Ramos (cell line): ENCODE data around the gene TMC4.
"Not testable (repeated sequence)": the region's sequence is repeated elsewhere in the genome, so short reads cannot be mapped to it uniquely, and the experiment has no call there.

ENCODE experiments used
- in situ Hi-C: fragments of 300-500 bp; cut with MboI; formaldehyde crosslinking; loops from one replicate; pipeline ENCODE4 v1.14.3; 2022; ENCODE audit warnings: low sequenced_read_pairs; ENCODE audit not compliant: unreplicated experiment

TMC4 gene, protein sequence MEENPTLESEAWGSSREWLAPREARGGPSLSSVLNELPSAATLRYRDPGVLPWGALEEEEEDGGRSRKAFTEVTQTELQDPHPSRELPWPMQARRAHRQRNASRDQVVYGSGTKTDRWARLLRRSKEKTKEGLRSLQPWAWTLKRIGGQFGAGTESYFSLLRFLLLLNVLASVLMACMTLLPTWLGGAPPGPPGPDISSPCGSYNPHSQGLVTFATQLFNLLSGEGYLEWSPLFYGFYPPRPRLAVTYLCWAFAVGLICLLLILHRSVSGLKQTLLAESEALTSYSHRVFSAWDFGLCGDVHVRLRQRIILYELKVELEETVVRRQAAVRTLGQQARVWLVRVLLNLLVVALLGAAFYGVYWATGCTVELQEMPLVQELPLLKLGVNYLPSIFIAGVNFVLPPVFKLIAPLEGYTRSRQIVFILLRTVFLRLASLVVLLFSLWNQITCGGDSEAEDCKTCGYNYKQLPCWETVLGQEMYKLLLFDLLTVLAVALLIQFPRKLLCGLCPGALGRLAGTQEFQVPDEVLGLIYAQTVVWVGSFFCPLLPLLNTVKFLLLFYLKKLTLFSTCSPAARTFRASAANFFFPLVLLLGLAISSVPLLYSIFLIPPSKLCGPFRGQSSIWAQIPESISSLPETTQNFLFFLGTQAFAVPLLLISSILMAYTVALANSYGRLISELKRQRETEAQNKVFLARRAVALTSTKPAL

DNA sequence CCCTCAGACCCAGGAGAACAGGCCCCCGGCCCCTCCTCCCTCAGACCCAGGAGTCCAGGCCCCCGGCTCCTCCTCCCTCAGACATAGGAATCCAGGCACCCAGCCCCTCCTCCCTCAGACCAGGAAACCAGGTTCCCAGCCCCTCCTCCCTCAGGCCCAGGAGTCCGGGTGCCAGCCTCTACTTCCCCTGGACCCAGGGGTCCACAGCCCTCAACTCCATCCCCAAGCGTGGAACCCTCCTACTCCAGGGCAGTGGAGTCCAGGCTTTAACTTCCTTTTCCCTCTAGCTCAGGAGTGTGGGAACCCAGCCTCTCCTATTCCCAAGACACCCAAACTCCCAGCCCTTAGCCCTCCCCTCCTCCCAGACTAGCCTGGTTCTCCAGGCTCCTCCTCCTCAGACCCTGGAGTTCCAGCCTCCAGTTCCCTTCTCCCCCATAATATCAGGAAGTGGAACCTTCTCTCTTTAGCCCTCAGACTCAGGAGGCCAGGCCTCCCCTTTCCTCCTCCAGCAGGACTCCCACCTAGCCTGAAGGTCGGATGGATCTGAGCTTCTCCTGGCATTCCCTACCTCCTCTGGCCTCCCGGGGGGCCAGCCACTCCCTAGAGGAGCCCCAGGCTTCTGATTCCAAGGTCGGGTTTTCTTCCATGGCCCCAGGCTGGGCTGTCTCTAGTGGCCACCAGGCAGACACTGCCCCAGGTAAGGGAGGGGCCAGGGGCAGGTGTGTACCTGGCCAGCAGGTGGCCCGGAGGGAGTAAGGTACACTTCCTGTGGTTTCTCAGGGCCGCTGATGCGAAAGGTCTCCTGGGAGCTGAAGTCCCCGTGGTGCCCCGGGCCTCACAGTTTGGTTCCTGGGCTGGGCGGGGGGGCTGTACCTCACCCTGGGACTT lies at the start of gene TMC4:
Gene TMC4, minus strand, starts transcription at position 690 of the 888 bp plus-strand sequence. Its CDS starts 43 bp downstream, at position 647.
- in situ Hi-C loops, result no loop called here

DNA sequence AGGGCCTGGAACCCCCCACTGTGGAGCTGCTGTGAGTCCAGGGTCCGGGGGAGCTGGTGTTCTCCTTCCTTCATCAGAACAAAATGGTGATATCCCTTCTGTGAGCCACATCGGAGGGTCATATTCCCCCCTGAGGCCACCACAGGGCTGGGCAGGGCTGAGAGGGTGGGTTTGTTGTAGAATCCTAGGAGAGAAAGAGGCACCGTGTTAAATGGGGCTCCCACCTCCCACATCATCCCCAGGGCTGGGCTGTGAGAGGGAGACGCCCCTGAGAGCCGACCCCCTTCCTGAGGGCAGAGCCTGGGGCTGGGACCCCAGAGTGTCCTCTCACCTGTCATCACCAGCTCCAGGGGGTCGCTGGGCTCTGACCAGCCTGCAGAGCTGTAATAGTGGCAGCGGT lies 49.0 kb upstream of the TMC4 start:
- in situ Hi-C loops, result not testable (repeated sequence)

DNA sequence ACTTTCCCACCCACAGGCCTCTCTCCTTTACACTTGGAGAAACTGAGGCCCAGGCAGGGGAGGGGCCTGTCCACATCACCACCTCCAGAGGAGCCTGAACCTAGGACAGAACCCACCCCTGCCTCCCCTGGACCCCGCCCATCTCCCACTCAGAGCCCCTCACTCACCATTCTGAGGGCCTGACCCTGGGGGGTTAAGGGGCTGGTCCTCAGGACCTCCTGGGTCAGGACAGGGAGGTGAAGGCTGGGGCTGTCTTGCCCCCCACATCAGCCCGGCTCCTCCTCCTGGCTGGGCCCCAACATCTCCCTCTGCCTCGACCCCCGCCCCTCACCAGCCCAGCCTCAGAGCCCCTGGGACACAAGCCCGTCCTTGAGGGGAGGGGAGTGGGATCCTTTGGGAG lies 46.7 kb upstream of the TMC4 start:
- in situ Hi-C loops, result not testable (repeated sequence)

DNA sequence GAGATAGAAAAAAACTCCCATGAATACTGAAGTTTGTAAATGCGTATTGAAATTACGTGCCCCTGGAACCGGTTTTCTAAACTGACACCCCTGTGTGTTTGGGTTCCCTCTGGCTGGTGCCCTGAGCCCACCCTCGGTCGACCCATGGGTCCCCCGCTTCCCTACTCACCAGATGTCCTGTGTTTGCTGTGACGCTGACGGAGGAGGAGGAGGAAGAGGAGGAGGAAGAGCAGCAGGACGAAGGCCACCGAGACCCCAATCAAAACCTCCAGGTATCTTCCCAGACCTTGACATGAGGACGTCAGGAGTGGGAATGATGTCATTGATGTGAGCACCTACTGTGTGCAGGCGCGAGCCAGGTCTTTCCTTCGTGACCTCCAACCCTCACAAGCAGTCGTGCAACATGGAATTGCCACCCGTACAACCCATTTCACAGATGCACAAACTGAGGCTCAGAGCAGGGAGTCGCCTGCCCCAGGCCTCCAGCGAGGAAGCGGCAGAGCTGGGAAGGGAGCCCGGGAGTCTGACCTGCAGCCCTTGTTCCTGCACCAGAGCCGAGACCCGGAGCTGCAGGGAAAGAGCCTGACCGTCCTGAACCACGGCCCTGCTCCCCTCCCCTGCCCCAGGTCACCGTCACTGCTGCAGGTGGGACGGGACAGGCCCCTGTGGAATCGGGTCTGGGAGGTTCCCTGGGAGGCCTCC lies 46.2 kb upstream of the TMC4 start:
- in situ Hi-C loops, result no loop called here

DNA sequence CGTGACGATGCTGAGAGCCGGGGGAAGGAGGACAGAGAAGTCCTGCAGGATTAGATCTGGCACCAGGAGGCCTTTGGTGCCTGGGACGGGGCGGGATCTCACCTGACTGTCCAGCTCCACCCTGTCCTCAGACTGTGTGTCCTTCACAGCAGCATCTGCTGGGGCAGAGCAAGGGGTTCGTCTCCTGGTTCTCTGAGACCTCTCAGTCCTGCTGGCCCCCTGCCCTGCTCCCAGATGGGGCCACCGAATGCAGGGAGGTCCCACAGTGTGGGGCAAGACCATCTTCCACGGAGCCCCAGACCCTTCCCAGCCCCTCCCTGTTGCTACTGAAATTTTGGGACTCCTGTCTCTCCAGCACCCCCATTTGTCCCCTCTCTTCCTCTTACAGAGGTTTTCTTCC lies 45.3 kb upstream of the TMC4 start:
- in situ Hi-C loops, result no loop called here

DNA sequence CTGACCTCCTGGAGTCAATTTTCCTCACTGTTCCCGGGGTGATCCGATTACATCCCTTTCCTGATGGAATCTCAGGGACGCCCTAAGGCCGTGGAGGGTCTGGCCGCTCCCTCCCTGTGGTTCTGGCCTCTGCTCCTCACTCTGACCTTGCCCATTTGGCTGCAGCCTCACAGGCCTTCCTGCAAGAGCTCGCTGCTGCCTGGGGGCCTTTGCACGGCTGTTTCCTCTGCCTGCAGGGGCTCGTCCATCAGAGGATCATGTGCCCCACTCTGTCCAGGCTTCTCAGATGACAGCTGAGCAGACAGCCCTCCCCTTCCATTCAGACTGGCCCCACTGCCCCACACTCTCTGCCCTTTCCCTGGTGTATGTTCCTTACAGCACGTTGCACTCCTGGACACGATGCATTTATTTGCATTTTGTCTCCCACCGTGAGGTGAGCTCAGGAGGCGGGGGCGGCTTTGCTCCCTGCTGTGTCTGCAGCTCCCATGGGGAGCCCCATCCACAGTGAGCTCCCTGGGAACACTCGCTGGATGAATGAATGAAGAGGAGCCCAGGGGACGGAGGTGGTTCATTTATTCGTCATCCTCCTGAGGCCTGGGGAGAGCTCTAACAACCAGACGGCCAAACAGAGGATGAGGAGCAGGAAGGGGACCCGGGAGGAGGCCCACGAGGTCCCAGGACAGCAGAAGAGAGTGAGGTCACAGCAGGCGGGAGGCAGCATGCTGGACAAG lies 44.7 kb upstream of the TMC4 start:
- in situ Hi-C loops, result not testable (repeated sequence)

DNA sequence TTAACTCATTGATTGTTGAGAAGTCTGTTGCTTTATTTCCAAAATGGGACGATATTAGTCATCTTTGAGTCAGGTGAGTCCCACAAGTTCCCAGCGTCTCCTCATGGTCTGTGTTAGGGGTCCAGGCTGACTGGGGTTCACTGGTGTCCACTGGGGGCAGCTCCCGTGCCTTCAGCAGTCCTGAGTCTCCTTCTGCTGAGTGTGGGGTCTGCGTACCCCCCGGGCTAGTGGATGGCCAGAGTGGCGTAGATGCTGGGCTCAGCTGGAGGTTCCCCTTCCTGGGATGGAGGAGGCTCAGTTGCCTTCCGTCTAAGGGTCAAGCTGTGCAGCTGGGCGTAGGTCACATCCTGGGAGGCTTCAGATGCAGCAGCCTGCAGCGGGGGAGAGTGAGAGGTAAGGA lies 43.9 kb upstream of the TMC4 start:
- in situ Hi-C loops, result no loop called here

DNA sequence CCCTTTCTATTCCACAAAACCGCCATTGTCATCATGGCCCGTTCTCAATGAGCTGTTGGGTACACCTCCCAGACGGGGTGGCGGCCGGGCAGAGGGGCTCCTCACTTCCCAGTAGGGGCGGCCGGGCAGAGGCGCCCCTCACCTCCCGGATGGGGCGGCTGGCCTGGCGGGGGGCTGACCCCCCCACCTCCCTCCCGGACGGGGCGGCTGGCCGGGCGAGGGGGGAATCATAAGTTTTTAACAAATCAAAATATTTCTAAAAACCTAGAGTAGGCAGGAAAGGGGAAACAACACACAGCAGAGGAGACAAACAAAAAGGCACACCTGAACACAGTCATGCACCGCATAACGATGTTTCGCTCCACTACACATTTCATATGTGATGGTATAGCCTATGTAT lies 41.8 kb upstream of the TMC4 start:
- in situ Hi-C loops, result not testable (repeated sequence)

DNA sequence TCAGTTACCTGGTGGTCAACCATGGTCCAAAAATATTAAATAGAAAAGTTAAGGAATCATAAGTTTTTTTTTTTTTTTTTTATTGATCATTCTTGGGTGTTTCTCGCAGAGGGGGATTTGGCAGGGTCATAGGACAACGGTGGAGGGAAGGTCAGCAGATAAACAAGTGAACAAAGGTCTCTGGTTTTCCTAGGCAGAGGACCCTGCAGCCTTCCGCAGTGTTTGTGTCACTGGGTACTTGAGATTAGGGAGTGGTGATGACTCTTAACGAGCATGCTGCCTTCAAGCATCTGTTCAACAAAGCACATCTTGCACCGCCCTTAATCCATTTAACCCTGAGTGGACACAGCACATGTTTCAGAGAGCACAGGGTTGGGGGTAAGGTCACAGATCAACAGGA lies 41.3 kb upstream of the TMC4 start:
- in situ Hi-C loops, result not testable (repeated sequence)

DNA sequence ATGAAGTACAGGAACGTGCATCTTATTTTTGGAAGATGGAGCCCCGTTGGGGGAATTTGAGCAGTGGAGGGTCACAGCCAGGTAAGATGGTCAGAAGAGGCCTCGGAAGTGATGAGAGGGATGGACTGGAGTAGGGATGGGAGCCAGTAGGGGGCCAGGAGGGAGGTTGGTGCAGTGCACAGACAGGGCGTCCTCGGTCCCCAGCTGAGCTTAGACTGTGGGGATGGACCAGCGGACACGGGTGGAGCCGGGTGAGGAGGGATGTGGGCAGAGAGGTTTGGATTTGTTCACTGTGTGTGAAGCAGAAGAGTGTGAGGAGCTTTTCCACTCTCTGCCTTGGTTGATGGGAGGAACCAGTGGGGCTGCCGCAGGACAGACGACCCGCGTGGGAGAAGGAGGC lies 38.3 kb upstream of the TMC4 start:
- in situ Hi-C loops, result no loop called here

DNA sequence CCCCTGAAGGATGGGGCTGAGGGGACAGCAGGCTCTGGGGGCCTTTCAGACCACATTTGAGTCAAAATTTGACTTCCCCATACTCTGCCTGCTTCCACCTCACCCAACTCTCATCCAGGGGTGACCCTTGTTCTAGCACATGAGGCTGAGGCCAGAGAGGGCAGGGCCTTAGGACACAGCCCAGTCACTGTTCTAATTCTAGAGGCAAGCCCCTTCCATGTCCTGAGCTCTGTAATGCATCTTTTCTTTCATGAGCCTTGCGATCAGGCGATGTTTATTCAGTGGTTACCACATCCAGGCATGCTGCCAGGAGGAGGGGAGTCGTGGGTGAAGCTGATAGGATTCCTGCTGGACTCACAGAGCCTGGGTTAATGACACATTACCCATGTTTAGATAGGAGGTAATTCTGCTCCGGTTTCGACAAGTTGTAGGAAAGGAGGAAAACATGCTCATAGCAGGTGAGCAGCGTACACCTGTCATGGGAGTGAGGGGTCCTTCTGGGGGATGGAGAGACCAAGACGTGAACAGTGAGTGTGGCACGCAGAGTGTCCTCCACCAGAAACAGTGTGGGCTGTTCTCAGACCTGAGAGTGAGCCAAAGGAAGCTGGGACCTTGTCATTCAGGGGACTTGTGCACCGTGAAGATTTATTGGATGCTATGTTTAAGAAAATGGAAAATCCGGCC lies 37.0 kb upstream of the TMC4 start:
- in situ Hi-C loops, result no loop called here

DNA sequence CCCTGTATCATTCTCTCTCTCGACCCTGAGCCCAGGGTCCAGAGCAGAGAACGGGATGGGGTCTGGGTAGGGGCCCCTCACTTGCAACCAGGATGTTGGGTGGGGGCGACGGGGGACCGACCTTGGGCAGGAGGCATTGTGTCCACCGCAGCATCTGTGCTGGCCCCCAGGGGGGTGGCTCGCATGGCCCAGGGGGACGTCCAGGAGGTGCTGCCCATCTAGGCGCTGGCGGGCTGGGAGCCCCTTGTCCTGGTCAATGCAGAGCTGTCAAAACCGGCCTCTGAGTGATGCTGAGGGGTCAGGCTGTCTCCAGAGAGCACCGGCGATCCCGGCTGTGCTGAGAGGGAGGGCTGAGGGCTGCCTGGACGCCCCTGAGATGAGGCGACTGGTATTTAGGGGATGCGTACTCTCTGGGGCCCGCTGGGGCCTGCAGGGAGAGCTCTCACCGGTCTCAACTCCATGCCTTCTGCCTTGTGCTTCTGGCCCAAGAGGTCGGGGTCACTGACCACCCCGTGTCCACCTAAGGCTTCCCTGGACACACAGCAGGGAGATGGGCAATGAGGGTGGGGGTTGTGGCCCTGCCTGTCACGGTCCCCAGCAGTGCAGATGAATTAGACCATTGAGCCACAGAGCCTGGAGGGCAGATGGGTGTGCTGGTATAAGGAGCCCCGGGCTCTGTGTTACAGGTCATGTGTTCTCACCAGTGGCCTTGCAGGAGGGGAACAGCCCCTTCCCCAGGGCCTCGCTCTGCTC lies 36.3 kb upstream of the TMC4 start:
- in situ Hi-C loops, result no loop called here

DNA sequence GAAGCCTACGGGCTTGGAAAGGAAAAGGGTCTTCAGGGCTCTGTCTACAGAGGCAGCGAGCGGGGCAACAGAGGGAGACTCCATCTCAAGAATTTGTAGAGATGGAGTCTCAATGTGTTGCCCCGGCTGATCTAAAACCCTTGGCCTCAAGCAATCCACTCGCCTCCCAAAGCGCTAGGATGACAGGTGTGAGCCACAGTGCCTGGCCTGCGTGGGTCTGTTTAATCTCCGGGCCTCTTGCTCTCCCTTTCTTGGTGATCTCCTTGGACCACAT lies 35.8 kb upstream of the TMC4 start:
- in situ Hi-C loops, result no loop called here

DNA sequence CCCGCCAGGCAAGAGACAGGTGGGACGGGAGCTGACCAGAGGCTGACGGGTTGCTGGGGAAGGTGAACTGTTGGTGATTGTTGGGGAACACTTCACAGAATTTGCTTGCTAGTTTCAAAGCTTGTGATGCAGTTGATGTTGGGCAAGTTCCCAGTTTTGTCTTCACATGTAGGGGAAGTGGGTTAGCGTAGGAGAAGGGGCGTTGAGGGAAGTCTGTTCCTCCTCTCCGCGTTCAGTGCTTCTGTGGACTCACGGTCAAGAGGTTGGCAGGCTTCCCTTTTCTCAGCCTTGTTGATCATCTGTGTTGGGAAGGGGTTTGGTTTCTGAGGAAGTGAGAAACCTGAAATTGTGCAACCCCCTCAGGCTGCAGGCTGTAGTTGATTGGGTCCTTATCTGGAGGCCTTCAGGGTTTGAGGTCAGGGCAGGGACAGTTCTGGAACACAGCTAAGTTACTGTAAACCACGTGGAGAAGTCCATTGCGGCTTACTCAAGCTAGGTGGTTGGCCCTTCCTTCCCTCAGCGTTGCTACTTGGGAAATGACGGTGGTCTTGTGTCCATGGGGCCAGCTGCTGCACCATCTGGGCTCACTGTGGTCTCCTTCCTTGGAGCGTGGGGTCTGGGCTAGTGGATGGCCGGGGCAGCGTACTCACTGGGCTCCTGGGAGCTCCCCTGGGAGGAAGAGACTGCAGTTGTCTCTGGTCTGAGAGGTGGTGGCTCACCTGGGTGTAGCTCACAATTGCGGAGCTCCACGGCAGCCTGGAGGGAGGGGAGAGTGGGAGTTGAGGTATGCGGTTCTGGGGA lies 35.2 kb upstream of the TMC4 start:
- in situ Hi-C loops, result no loop called here

DNA sequence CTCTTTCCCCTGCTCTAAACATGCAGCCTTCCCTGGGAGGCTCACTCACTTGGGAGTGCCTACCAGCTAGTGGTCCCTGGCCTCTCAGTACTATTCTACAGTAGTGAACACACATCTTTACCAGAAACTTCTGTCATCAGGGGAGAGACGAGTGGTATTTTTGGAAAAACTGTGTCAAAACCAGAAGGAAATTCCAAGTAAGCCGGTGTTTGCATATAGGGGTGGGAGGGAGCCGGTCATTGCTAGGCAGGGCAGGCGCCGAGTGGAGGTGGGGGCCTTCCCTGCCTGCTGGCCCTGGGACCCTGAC lies 34.7 kb upstream of the TMC4 start:
- in situ Hi-C loops, result no loop called here

DNA sequence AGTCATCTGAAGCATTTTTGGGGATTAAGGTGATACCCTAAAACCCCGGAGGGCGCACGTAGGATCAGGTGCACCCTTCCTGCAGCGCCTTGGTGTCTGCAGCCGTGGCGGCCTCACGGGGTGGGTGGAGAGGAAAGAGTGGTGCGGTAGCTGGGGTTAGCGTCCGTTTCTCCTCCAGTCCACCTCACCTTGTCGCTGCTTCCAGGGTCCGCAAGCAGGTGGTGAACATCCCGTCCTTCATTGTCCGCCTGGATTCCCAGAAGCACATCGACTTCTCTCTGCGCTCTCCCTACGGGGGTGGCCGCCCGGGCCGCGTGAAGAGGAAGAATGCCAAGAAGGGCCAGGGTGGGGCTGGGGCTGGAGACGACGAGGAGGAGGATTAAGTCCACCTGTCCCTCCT lies 34.2 kb upstream of the TMC4 start:
- in situ Hi-C loops, result not testable (repeated sequence)

DNA sequence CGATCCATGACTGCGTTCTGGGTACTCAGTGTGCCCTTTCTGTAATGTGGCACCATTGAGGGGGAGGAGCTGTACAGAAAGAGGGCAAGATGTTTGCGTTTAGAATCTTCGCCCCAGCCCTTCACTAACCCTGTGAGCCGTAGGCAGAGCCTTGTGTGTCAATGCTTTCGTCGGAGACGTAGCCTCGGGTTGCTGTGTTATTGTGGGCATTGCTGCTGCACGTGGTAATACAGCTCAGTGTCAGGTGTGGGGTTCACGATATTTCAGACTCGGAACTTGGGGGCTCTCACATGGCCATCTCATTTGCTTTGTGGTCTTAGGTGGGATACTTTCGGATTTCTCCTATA lies 33.8 kb upstream of the TMC4 start:
- in situ Hi-C loops, result no loop called here
